Epithelial cell of alveolus of lung (primary cell): Measurements from ENCODE around the gene SEMA7A. TPM values are rescaled to one million over a fixed set of nuclear protein-coding genes. Genes with fewer than 3 reads are reported as not detected.

ENCODE experiments used
- total RNA-seq: library from RNA; depleted of rRNA; stranded (reverse); fragments of >200 nt; gene quantifications from 2 replicates; pipeline ENCODE4 v1.2.1, GENCODE V29; 2015

SEMA7A gene, protein sequence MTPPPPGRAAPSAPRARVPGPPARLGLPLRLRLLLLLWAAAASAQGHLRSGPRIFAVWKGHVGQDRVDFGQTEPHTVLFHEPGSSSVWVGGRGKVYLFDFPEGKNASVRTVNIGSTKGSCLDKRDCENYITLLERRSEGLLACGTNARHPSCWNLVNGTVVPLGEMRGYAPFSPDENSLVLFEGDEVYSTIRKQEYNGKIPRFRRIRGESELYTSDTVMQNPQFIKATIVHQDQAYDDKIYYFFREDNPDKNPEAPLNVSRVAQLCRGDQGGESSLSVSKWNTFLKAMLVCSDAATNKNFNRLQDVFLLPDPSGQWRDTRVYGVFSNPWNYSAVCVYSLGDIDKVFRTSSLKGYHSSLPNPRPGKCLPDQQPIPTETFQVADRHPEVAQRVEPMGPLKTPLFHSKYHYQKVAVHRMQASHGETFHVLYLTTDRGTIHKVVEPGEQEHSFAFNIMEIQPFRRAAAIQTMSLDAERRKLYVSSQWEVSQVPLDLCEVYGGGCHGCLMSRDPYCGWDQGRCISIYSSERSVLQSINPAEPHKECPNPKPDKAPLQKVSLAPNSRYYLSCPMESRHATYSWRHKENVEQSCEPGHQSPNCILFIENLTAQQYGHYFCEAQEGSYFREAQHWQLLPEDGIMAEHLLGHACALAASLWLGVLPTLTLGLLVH
- total RNA-seq: 1.0 and 33.2 TPM in 2 replicates

DNA sequence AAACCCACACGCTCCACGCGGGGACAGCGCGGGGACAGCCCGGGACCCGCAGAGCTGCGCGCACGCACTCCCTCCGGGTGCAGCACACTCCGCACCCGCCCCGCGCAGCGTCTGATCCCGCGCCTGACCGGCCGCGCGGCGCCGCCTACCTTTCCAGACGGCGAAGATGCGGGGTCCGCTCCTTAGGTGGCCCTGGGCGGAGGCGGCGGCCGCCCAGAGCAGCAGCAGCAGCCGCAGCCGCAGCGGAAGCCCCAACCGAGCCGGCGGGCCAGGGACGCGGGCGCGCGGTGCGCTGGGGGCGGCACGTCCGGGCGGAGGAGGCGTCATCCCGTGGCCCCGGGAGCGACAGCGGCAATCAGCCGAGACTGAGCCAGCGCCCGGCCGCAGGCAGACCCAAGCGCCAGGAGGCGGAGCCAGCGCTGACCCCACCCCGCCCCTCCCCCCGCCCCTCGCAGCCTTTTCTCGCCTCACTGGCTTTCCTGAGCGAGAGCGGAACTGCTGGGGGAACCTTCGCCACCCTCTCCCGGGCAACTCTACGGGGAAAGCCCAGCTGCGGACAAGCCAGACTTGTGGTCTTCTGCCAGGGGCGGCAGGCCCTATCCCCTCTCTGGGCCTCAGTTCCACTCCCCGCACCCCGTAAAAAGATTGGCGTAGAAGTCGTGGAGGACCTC, at the start of gene SEMA7A:
SEMA7A (minus strand) TSS at position 367 of the 671 bp plus-strand sequence; CDS start at position 327, 40 bp downstream.

DNA sequence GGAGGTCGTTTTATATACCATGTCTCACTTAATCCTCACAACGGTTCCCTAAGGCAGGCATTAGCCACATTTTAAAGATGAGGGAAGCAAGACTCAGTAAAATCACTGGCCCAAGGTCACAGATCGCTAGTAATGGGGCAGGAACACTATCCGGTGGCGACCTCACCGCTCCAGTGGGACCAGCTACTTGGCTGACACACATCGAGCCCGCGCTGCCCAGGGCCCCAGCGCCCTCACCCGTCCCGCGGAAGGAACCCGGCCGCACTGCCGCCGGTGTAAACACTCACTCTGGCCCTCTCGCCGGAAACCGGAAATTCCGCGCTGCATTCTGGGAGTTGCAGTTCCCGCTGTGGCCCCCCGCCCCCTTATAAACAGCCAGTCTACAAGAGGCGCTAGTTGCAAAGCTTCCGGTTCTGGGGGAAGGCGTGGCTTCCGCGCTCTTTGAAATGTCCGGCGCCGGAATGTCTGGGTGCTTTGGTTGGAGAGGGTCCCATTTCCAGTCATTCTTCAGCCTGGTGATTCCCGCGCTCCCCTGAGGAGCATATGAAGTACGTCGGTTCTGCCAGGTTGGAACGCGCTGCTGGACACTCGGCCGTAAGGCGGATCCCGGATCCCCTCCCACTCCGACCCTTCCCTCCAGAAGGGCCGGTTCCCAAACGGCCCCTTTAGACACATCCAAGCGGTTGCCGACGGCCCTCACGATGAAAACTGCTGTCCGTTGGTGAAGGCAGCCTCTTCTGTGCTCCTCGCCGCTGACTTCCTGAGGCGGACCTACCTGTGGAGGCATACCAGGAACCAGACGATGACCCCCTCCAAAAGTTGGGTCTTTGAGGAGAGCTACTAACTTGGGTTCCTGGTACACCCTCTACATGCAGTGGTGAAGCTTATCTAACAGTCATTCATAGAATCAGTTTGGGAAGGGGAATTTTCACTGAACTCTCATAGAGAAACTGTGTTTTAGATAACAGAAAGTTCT, 27.4 kb upstream of the SEMA7A start, which contains the start of gene UBL7:
UBL7 (minus strand) TSS at position 290 of the 976 bp plus-strand sequence. CDS start 2,293 bp downstream, outside the sequence.

DNA sequence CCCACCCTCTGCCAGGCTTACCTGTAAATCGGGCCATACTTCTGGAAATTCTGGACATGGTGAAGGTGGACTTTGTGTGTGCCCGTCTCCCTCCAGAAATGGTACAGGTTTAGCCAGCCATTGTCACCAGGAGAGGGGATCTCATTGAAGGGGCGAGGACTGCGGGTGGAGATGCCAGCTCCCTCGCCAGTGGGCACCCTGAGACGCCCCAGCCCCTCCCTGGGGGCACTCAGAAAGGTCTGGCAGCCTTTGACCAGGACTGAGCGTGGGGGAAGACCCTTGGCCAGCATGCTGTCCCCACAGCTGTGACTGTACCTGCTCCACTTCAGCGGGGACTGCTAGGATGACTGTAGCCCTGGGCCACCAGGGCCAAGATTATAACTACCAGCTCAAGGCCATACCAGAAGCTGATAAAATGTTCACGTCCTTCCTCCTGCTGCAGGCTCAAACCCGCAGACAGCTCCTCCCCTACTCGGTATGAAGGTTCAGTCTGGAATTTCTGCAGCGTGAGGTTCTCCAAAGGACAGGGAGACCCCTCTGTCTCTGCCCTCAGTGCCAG, 66.4 kb downstream of the SEMA7A start, which contains the start of gene CYP11A1:
CYP11A1 (minus strand) TSS at position 351 of the 559 bp plus-strand sequence; CDS start at position 290, 61 bp downstream.

Other genes with a start within 250 kb of the SEMA7A start
- 0.80 and 13.1 TPM in 2 replicates for gene STRA6, start 231.2 kb downstream of the SEMA7A start, total RNA-seq
- gene CCDC33, start 197.6 kb downstream of the SEMA7A start, total RNA-seq: 6.1 TPM in 1 of 2 replicates, not detected in the other
- 0.13 TPM in 1 of 2 replicates, not detected in the other for gene CYP11A1, start 66.3 kb downstream of the SEMA7A start, total RNA-seq
- 81.8 and 91.3 TPM in 2 replicates for gene UBL7, start 27.2 kb upstream of the SEMA7A start, total RNA-seq
- gene ARID3B, start 107.3 kb upstream of the SEMA7A start, total RNA-seq: 0.72 and 3.9 TPM in 2 replicates
- gene CLK3, start 181.9 kb upstream of the SEMA7A start, total RNA-seq: 51.1 and 110 TPM in 2 replicates